Effector memory CD8-positive, alpha-beta T cell (primary cell): Measurements from ENCODE around the gene TOMM6.
A peak's percentile ranks its signal among the peaks of the same experiment; 100 is the strongest.
"Not testable (repeated sequence)": the region's sequence is repeated elsewhere in the genome, so short reads cannot be mapped to it uniquely, and the experiment has no call there.

ENCODE experiments used
- ATAC-seq: fragments of 150-1000 bp; cut with Tn5 transposase; replicated peaks from 2 replicates; pipeline ENCODE4 v1.10.0; 2021; ENCODE audit warnings: mild to moderate bottlenecking, moderate library complexity
- DNase-seq, 3 experiments: peaks; one replicate each; pipeline ENCODE4 v3.0.0; 2021
- H3K27ac Mint-ChIP-seq, 2 donors: one replicate each; pipeline ENCODE4 v1.8.0; 2022; ENCODE audit warnings: mild to moderate bottlenecking in 2 of 2, mixed read lengths in 2 of 2, moderate library complexity in 2 of 2
- H3K27me3 Mint-ChIP-seq, 2 donors: one replicate each; pipeline ENCODE4 v1.8.0; 2022; ENCODE audit warnings: mixed read lengths in 2 of 2
- H3K36me3 Mint-ChIP-seq: one replicate; pipeline ENCODE4 v1.8.0; 2022; ENCODE audit warnings: mild to moderate bottlenecking, moderate library complexity, mixed read lengths; ENCODE audit not compliant: insufficient read depth
- H3K4me1 Mint-ChIP-seq, 2 donors: one replicate each; pipeline ENCODE4 v1.8.0; 2022; ENCODE audit warnings: low read depth in 2 of 2, mixed read lengths in 2 of 2
- H3K4me3 Mint-ChIP-seq, 2 donors: one replicate each; pipeline ENCODE4 v1.8.0; 2022; ENCODE audit warnings: mild to moderate bottlenecking in 2 of 2, mixed read lengths in 2 of 2, moderate library complexity in 2 of 2
- H3K9me3 Mint-ChIP-seq, 2 donors: one replicate each; pipeline ENCODE4 v1.8.0; 2022; ENCODE audit warnings: mixed read lengths in 2 of 2

Gene TOMM6

GRCh38 chr6:41811946-41812345 lies 24.5 kb downstream of the TOMM6 start:
- H3K4me3 Mint-ChIP-seq, H3K4me1 Mint-ChIP-seq, ATAC-seq, DNase-seq, H3K27ac Mint-ChIP-seq, H3K36me3 Mint-ChIP-seq, H3K27me3 Mint-ChIP-seq, H3K9me3 Mint-ChIP-seq: not testable (repeated sequence)

- Mint-ChIP-seq H3K36me3 (no peaks in the 10 kb centered on the region), H3K9me3 (no peaks in the 10 kb centered on the region), H3K27me3 (no peaks in the 10 kb centered on the region), H3K4me3 (no peak overlapping the region), H3K27ac (no peak overlapping the region), H3K4me1 (no peaks in the 10 kb centered on the region)
- no peak for DNase-seq
- no peak for ATAC-seq
These were observed 26.0 kb downstream of the TOMM6 start for GRCh38 chr6:41813469-41813868.

- DNase-seq: no peak
- H3K36me3 Mint-ChIP-seq: no peaks in the 10 kb centered on the region
- no peak overlapping the region for H3K27ac Mint-ChIP-seq
- H3K9me3 Mint-ChIP-seq: no peaks in the 10 kb centered on the region
- no peak for ATAC-seq
- H3K27me3 Mint-ChIP-seq: no peaks in the 10 kb centered on the region
- no peak overlapping the region for H3K4me3 Mint-ChIP-seq
- H3K4me1 Mint-ChIP-seq: no peaks in the 10 kb centered on the region
These were observed 26.5 kb downstream of the TOMM6 start for GRCh38 chr6:41813956-41814355.

- H3K9me3 Mint-ChIP-seq: no peaks in the 10 kb centered on the region
- no peaks in the 10 kb centered on the region for H3K4me1 Mint-ChIP-seq
- no peak for ATAC-seq
- H3K36me3 Mint-ChIP-seq: no peaks in the 10 kb centered on the region
- no peak overlapping the region for H3K27ac Mint-ChIP-seq
- DNase-seq: no peak
- no peak overlapping the region for H3K4me3 Mint-ChIP-seq
- H3K27me3 Mint-ChIP-seq: no peaks in the 10 kb centered on the region
These were observed 27.1 kb downstream of the TOMM6 start for GRCh38 chr6:41814629-41815028.

- H3K27me3 Mint-ChIP-seq: no peaks in the 10 kb centered on the region
- ATAC-seq (no peak), DNase-seq (no peak)
- H3K27ac Mint-ChIP-seq: no peak overlapping the region
- H3K9me3 Mint-ChIP-seq: no peaks in the 10 kb centered on the region
- H3K4me1 Mint-ChIP-seq: no peaks in the 10 kb centered on the region
- H3K36me3 Mint-ChIP-seq: no peaks in the 10 kb centered on the region
- no peak overlapping the region for H3K4me3 Mint-ChIP-seq
These were observed 28.1 kb downstream of the TOMM6 start for GRCh38 chr6:41815587-41815986.

GRCh38 chr6:41818271-41819054 lies 31.0 kb downstream of the TOMM6 start:
- Mint-ChIP-seq H3K9me3 (no peaks in the 10 kb centered on the region), H3K36me3 (no peaks in the 10 kb centered on the region)

GRCh38 chr6:41821266-41821665 lies 33.8 kb downstream of the TOMM6 start:
- Mint-ChIP-seq H3K9me3 (no peaks in the 10 kb centered on the region), H3K4me1 (no peaks in the 10 kb centered on the region), H3K27me3 (no peaks in the 10 kb centered on the region), H3K27ac (no peak overlapping the region), H3K4me3 (no peak overlapping the region), H3K36me3 (no peaks in the 10 kb centered on the region)
- DNase-seq (no peak), ATAC-seq (no peak)

More at GRCh38 chr6:41818271-41819054, 31.0 kb downstream of the TOMM6 start:
- no peak for DNase-seq
- no peaks in the 10 kb centered on the region for H3K4me1 Mint-ChIP-seq
- no peak overlapping the region for H3K4me3 Mint-ChIP-seq
- no peaks in the 10 kb centered on the region for H3K27me3 Mint-ChIP-seq
- H3K27ac Mint-ChIP-seq: no peak overlapping the region
- no peak for ATAC-seq

- DNase-seq: no peak
- Mint-ChIP-seq H3K9me3 (no peaks in the 10 kb centered on the region), H3K36me3 (no peaks in the 10 kb centered on the region), H3K4me1 (no peaks in the 10 kb centered on the region), H3K27ac (no peak overlapping the region), H3K27me3 (no peaks in the 10 kb centered on the region), H3K4me3 (no peak overlapping the region)
- ATAC-seq: no peak
These were observed 34.5 kb downstream of the TOMM6 start for GRCh38 chr6:41822021-41822420.

- Mint-ChIP-seq H3K4me1 (no peaks in the 10 kb centered on the region), H3K4me3 (no peak overlapping the region), H3K27me3 (no peaks in the 10 kb centered on the region), H3K27ac (no peak overlapping the region), H3K9me3 (no peaks in the 10 kb centered on the region), H3K36me3 (no peaks in the 10 kb centered on the region)
- no peak for DNase-seq
- no peak for ATAC-seq
These were observed 35.7 kb downstream of the TOMM6 start for GRCh38 chr6:41823178-41823577.

GRCh38 chr6:41824571-41825569 lies 37.4 kb downstream of the TOMM6 start:
- no peaks in the 10 kb centered on the region for H3K9me3 Mint-ChIP-seq
- H3K36me3 Mint-ChIP-seq: no peaks in the 10 kb centered on the region
- H3K27ac Mint-ChIP-seq: no peak overlapping the region
- DNase-seq: no peak
- no peak for ATAC-seq
- H3K4me3 Mint-ChIP-seq: no peak overlapping the region
- no peaks in the 10 kb centered on the region for H3K27me3 Mint-ChIP-seq
- no peaks in the 10 kb centered on the region for H3K4me1 Mint-ChIP-seq

- ATAC-seq (no peak), DNase-seq (no peak)
- H3K9me3 Mint-ChIP-seq: no peaks in the 10 kb centered on the region
- no peak overlapping the region for H3K4me3 Mint-ChIP-seq
- H3K27ac Mint-ChIP-seq: no peak overlapping the region
- H3K36me3 Mint-ChIP-seq: no peaks in the 10 kb centered on the region
- no peaks in the 10 kb centered on the region for H3K27me3 Mint-ChIP-seq
- H3K4me1 Mint-ChIP-seq: no peaks in the 10 kb centered on the region
These were observed 39.0 kb downstream of the TOMM6 start for GRCh38 chr6:41826343-41827022.

GRCh38 chr6:41832263-41832662 lies 44.8 kb downstream of the TOMM6 start:
- H3K27ac Mint-ChIP-seq: no peak overlapping the region
- H3K36me3 Mint-ChIP-seq: no peaks in the 10 kb centered on the region
- no peaks in the 10 kb centered on the region for H3K9me3 Mint-ChIP-seq
- H3K4me3 Mint-ChIP-seq: no peak overlapping the region
- no peaks in the 10 kb centered on the region for H3K4me1 Mint-ChIP-seq
- no peaks in the 10 kb centered on the region for H3K27me3 Mint-ChIP-seq
- DNase-seq (no peak), ATAC-seq (no peak)

- DNase-seq (no peak), ATAC-seq (no peak)
- Mint-ChIP-seq H3K36me3 (peaks cover 3% of the 10 kb centered on the region), H3K27ac (peak overlapping the region in 1 of 2 donors; percentile 13), H3K4me3 (no peak overlapping the region), H3K4me1 (no peaks in the 10 kb centered on the region), H3K9me3 (no peaks in the 10 kb centered on the region), H3K27me3 (no peaks in the 10 kb centered on the region)
These were observed 48.6 kb downstream of the TOMM6 start for GRCh38 chr6:41836022-41836659.
